K562 (cell line): ENCODE data around the gene ZNF26. TPM values are rescaled to one million over a fixed set of nuclear protein-coding genes. Genes with fewer than 3 reads are reported as not detected.

Source experiments
- ATAC-seq: fragments of 200-7000 bp; cut with Tn5 transposase; 3 replicates; pipeline ENCODE4 v1.9.1; 2020; ENCODE audit warnings: moderate library complexity
- BruUV-seq: library from RNA; stranded (reverse); fragments of 400-500 nt; replicated peaks from 2 replicates; lab custom pipeline; 2021; lab: Mats Ljungman, UMichigan
- CTCF ChIA-PET: fragments of 300-600 bp; formaldehyde crosslinking; extraction: SDS; loops from one replicate; lab custom pipeline; 2021; ENCODE audit warnings: low intra/inter-chr PET ratio; lab: Yijun Ruan, JAX
- POLR2A ChIA-PET: fragments of 300-600, 350-650 bp; sonication (Branson Sonifier 250); formaldehyde crosslinking; extraction: SDS; loops from one replicate; lab custom pipeline; 2021; ENCODE audit warnings: antibody characterized with exemption, inconsistent platforms; lab: Yijun Ruan, JAX
- DNase-seq, 4 experiments: peaks; one replicate each; pipeline versions ENCODE4 v3.0.0 to v3.0.0-alpha.2; 2011 to 2018; ENCODE audit warnings: low spot score in 3 of 4, mixed read lengths in 3 of 4; ENCODE audit errors: extremely low read depth in 1 of 4
- FAIRE-seq: peaks from 2 replicates; lab custom pipeline; 2011; peaks lifted over from hg19 to GRCh38; lab: Jason Lieb, UNC
- H2AFZ ChIP-seq: 2 replicates; pipeline ENCODE4 v1.6.0; 2011; ENCODE audit warnings: low read depth, low read length, control low read depth, inconsistent platforms
- H3K27ac ChIP-seq: fragments of 200-600 bp; 3 replicates; pipeline ENCODE4 v1.8.0; 2011; ENCODE audit warnings: low read depth, mild to moderate bottlenecking, control low read depth, inconsistent platforms, low read length, moderate library complexity, mixed read lengths; ENCODE audit errors: extremely low read depth
- H3K27me3 ChIP-seq, 2 experiments: fragments of 300-600 bp in 1 of 2; 2 replicates in 1 of 2; 3 replicates in 1 of 2; pipeline versions ENCODE4 v1.6.0 to v1.8.0; 2011; ENCODE audit warnings: inconsistent platforms in 2 of 2, low read length in 2 of 2, mild to moderate bottlenecking in 1 of 2, mixed read lengths in 1 of 2, moderate library complexity in 1 of 2; ENCODE audit not compliant: control insufficient read depth in 2 of 2, insufficient read depth in 2 of 2
- H3K36me3 ChIP-seq: fragments of 300-600 bp; 3 replicates; pipeline ENCODE4 v1.8.0; 2011; ENCODE audit warnings: mild to moderate bottlenecking, low read length, inconsistent platforms; ENCODE audit not compliant: control insufficient read depth, insufficient read depth
- H3K4me1 ChIP-seq, 2 experiments: fragments of 200-600 bp in 1 of 2; replicated peaks in 1 of 2; 2 replicates in 1 of 2; 3 replicates in 1 of 2; pipeline versions ENCODE4 v1.5.1 to v1.8.0; 2011; ENCODE audit warnings: inconsistent platforms in 2 of 2, low read length in 2 of 2, mild to moderate bottlenecking in 1 of 2, mixed read lengths in 1 of 2, moderate library complexity in 1 of 2; ENCODE audit not compliant: control insufficient read depth in 2 of 2, insufficient read depth in 2 of 2
- H3K4me2 ChIP-seq: 2 replicates; pipeline ENCODE4 v1.6.1; 2011; ENCODE audit warnings: low read length, control low read depth, inconsistent platforms, mixed read lengths; ENCODE audit not compliant: insufficient read depth
- H3K4me3 ChIP-seq: fragments of 200-600 bp; sonication (generic), shearing (Covaris generic); 2 replicates; pipeline ENCODE4 v1.5.1; 2016; ENCODE audit warnings: control low read depth, inconsistent platforms
- H3K79me2 ChIP-seq: fragments of 200-600 bp; 3 replicates; pipeline ENCODE4 v1.8.0; 2011; ENCODE audit warnings: low read length, inconsistent platforms; ENCODE audit not compliant: control insufficient read depth, insufficient read depth
- H3K9ac ChIP-seq, 2 experiments: 2 replicates each; pipeline versions ENCODE4 v1.6.0 to v1.6.1; 2011; ENCODE audit warnings: low read depth in 2 of 2, low read length in 2 of 2, control low read depth in 1 of 2, inconsistent platforms in 1 of 2, mild to moderate bottlenecking in 1 of 2, mixed read lengths in 1 of 2; ENCODE audit not compliant: insufficient read depth in 1 of 2
- H3K9me1 ChIP-seq: one replicate; pipeline ENCODE4 v1.6.0; 2011; ENCODE audit warnings: inconsistent platforms, mild to moderate bottlenecking, low read length, moderate library complexity; ENCODE audit not compliant: control insufficient read depth, insufficient read depth
- H3K9me3 ChIP-seq: replicated peaks from 2 replicates; pipeline ENCODE4 v1.5.1; 2011; ENCODE audit warnings: low read depth, low read length, inconsistent platforms; ENCODE audit not compliant: control insufficient read depth, insufficient read depth
- H4K20me1 ChIP-seq: replicated peaks from 2 replicates; pipeline ENCODE4 v1.6.1; 2011; ENCODE audit warnings: low read length, inconsistent platforms, mixed read lengths; ENCODE audit not compliant: control insufficient read depth, insufficient read depth
- CSDE1 ChIP-seq, 2 experiments: fragments of 450-650 bp; IDR thresholded peaks; 2 replicates each; pipeline ENCODE4 v1.6.1; 2016; ENCODE audit warnings: mild to moderate bottlenecking in 1 of 2
- DMBX1 ChIP-seq: fragments of 250-450 bp; sonication (Bioruptor Pico); IDR thresholded peaks from 2 replicates; pipeline ENCODE4 v1.8.0; 2022; ENCODE audit warnings: inconsistent platforms, mild to moderate bottlenecking, moderate library complexity, borderline replicate concordance
- ETS2 ChIP-seq: IDR thresholded peaks from 2 replicates; pipeline ENCODE4 v1.6.1; 2016; ENCODE audit warnings: borderline replicate concordance, missing genetic modification characterization, mild to moderate bottlenecking, moderate library complexity, missing compliant biosample characterization; ENCODE audit not compliant: poor library complexity, severe bottlenecking
- ETV6 ChIP-seq, 3 experiments: fragments of 150-350 bp in 1 of 3; sonication (generic) in 1 of 3; formaldehyde crosslinking in 1 of 3; IDR thresholded peaks; 2 replicates each; pipeline versions ENCODE4 v1.6.1 to v1.8.0; 2014 to 2022; ENCODE audit warnings: borderline replicate concordance in 2 of 3, low read depth in 2 of 3, antibody characterized with exemption in 1 of 3, low read length in 1 of 3, mild to moderate bottlenecking in 1 of 3, missing genetic modification reagents in 1 of 3
- HCFC1 ChIP-seq: IDR thresholded peaks from 2 replicates; pipeline ENCODE4 v1.6.1; 2012; ENCODE audit warnings: low read depth, low read length, improper control_type of control experiment
- HMG20A ChIP-seq: fragments of 450-650 bp; formaldehyde crosslinking; conservative IDR thresholded peaks from 2 replicates; pipeline ENCODE4 v1.4.0; 2020; ENCODE audit warnings: mild to moderate bottlenecking, mixed read lengths
- L3MBTL2 ChIP-seq: fragments of 450-650 bp; IDR thresholded peaks from 2 replicates; pipeline ENCODE4 v1.6.1; 2016; ENCODE audit warnings: mild to moderate bottlenecking, moderate library complexity
- NELFE ChIP-seq: IDR thresholded peaks from 2 replicates; pipeline ENCODE4 v1.6.1; 2011; ENCODE audit warnings: mild to moderate bottlenecking; ENCODE audit not compliant: insufficient read depth, insufficient read length
- NKRF ChIP-seq: fragments of 450-650 bp; IDR thresholded peaks from 2 replicates; pipeline ENCODE4 v1.6.1; 2016; ENCODE audit warnings: borderline replicate concordance
- POLR2G ChIP-seq: fragments of 200-400 bp; formaldehyde crosslinking; IDR thresholded peaks from 2 replicates; pipeline ENCODE4 v1.6.1; 2017; ENCODE audit warnings: low read depth, mild to moderate bottlenecking, antibody characterized with exemption, low read length, moderate library complexity
- WGBS: fragments of 100-300 bp; shearing (Covaris generic); methylation state at CpG from one replicate; pipeline ENCODE4 v1.1.6; 2016; ENCODE audit warnings: low coverage, mixed read lengths; ENCODE audit not compliant: insufficient coverage; ENCODE audit errors: missing lambda C conversion rate; 5-methylcytosine and 5-hydroxymethylcytosine counted together
- in situ Hi-C: fragments of 300-500 bp; cut with MboI; formaldehyde crosslinking; loops from 4 replicates; pipeline ENCODE4 v1.15.0; 2018; ENCODE audit warnings: inconsistent platforms, mixed read lengths
- intact Hi-C: fragments of 100-400 bp; cut with micrococcal nuclease; formaldehyde crosslinking; loops from 2 replicates; pipeline ENCODE4 v1.14.2; 2022
- polyA plus RNA-seq, 8 experiments: library from polyadenylated mRNA; depleted of rRNA in 4 of 8; stranded (reverse) in 5 of 8; unstranded in 3 of 8; fragments of >200 nt; fragmentation: Nextera tagmentation in 2 of 8; fragmentation: Illumina TruSeq in 1 of 8; extraction: Ambion mirVana in 2 of 8; extraction: Trizol in 1 of 8; gene quantifications; 2 replicates each; pipeline versions ENCODE4 v1.2.1 to v1.2.3, GENCODE V29; 2011 to 2014; ENCODE audit warnings: inconsistent platforms in 1 of 8, missing spikeins in 1 of 8
- total RNA-seq, 7 experiments: library from RNA; depleted of rRNA in 6 of 7; stranded (reverse); fragments of >200 nt in 6 of 7; fragmentation: Illumina TruSeq in 2 of 7; extraction: Trizol in 2 of 7; gene quantifications; 2 replicates each; pipeline versions ENCODE4 v1.2.1 to v1.2.3, GENCODE V29; 2011 to 2021; ENCODE audit warnings: low replicate concordance in 1 of 7
- TF ChIP-seq, protein P1 (sequence below), 2 experiments: fragments of 450-650 bp; IDR thresholded peaks; 2 replicates each; pipeline ENCODE4 v1.6.1; 2018; ENCODE audit warnings: mild to moderate bottlenecking in 2 of 2, low read depth in 1 of 2; ENCODE audit not compliant: partially characterized antibody in 2 of 2
- TF ChIP-seq, protein P2 (sequence below): fragments of 250-450 bp; sonication (Bioruptor Pico); IDR thresholded peaks from 2 replicates; pipeline ENCODE4 v1.4.0; 2020

ZNF26 gene
- total and polyA plus RNA-seq, 9 of the 15 experiments (the other 6 are each of a cell fraction or from before 2014, with no cell fraction given), result 1.2 to 14.1 (median 8.0) TPM

DNA sequence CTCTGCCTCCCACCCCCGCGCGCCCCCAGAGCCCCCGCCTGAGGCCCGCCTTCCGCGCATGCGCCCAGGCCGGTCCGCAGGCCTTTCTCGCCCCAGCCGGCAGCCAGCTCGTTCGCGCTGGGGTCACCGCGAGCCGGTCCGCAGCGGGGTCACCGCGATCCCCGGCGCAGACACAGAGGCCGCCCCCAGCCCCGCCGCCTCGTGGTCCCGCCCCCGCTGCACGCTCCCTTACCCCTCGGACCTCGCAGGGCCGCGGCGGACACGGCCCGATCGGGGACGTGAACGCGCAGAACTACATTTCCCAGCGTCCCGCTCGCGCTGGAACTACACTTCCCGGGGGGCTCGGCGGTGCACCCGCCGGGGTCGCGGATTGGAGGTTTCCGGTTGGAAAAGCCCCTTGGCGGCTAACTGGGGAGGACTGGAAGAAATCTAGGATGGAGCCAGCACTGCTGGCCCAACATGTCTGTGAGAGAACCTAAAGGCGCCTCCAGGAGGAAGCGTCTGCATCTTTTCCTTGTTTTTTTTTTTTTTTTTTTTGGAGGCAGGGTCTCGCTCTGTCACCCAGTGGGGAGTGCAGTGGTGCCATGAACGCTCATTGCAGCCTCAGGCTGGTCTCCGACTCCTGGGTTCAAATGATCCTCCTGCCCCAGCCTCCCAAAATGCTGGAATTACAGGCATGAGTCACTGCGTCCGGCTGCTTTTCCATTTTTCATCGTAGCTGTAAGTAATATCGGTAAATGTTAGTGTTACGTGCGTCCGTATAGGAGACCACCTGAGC lies 30.0 kb upstream of the ZNF26 start, which contains the start of gene ZNF605:
Gene ZNF605 (minus strand): TSS at position 296 of the 778 bp plus-strand sequence. CDS start 10,671 bp downstream, outside the sequence.
- Histone ChIP-seq H3K27me3 (no peaks in the 10 kb centered on the region), H3K79me2 (no peaks in the 10 kb centered on the region), H4K20me1 (no peaks in the 10 kb centered on the region), H2AFZ (peak within 1 kb of the TSS; percentile 87), H3K4me2 (peak within 1 kb of the TSS; percentile 78), H3K36me3 (no peaks in the 10 kb centered on the region; the same call in 2 of the 3 replicates), H3K27ac (peak within 1 kb of the TSS; percentile 48; the same call in 2 of the 3 replicates), H3K9me1 (no peaks in the 10 kb centered on the region), H3K4me1 (peaks cover 2 to 3% of the 10 kb centered on the region in 2 experiments; a peak in 1 of 5 replicates), H3K9ac (no peak within 1 kb of the TSS; a peak in 1 of 4 replicates), H3K9me3 (peaks cover 11% of the 10 kb centered on the region), H3K4me3 (peak within 1 kb of the TSS; percentile 40)
- in situ Hi-C loops, result no loop called here
- intact Hi-C loops, result no loop called here
- WGBS, result 4% methylated on average over 38 of the region's 67 CpGs
- FAIRE-seq (no peak), ATAC-seq (peak; percentile 97), DNase-seq (peak; percentile 51 to 68 (median 60))
- ChIA-PET POLR2A (no interaction called here), CTCF (no interaction called here)
- BruUV-seq, result no TSS peak
- TF ChIP-seq HMG20A (CRISPR knock-in tag), result no peak
- peak; percentile 16; the same call in 1 of the 2 replicates for TF ChIP-seq DMBX1 (CRISPR knock-in tag)
- TF ChIP-seq POLR2G, result peak; percentile 49; the same call in 1 of the 2 replicates
- TF ChIP-seq, protein P1, sequence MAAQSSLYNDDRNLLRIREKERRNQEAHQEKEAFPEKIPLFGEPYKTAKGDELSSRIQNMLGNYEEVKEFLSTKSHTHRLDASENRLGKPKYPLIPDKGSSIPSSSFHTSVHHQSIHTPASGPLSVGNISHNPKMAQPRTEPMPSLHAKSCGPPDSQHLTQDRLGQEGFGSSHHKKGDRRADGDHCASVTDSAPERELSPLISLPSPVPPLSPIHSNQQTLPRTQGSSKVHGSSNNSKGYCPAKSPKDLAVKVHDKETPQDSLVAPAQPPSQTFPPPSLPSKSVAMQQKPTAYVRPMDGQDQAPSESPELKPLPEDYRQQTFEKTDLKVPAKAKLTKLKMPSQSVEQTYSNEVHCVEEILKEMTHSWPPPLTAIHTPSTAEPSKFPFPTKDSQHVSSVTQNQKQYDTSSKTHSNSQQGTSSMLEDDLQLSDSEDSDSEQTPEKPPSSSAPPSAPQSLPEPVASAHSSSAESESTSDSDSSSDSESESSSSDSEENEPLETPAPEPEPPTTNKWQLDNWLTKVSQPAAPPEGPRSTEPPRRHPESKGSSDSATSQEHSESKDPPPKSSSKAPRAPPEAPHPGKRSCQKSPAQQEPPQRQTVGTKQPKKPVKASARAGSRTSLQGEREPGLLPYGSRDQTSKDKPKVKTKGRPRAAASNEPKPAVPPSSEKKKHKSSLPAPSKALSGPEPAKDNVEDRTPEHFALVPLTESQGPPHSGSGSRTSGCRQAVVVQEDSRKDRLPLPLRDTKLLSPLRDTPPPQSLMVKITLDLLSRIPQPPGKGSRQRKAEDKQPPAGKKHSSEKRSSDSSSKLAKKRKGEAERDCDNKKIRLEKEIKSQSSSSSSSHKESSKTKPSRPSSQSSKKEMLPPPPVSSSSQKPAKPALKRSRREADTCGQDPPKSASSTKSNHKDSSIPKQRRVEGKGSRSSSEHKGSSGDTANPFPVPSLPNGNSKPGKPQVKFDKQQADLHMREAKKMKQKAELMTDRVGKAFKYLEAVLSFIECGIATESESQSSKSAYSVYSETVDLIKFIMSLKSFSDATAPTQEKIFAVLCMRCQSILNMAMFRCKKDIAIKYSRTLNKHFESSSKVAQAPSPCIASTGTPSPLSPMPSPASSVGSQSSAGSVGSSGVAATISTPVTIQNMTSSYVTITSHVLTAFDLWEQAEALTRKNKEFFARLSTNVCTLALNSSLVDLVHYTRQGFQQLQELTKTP (IDR thresholded peaks at IDR 0.05; ENCODE audit: low read depth in 1 of 2, partially characterized antibody in 2 of 2), result peak in 1 of 2 experiments; percentile 93
- TF ChIP-seq ETV6 (IDR thresholded peaks at IDR 0.05; ENCODE audit: borderline replicate concordance in 1 of 2, low read depth in 2 of 2, low read length in 1 of 2), result no peak
- TF ChIP-seq ETV6 (CRISPR knock-in tag; IDR thresholded peaks at IDR 0.05; ENCODE audit: borderline replicate concordance), result no peak
- TF ChIP-seq, protein P2, sequence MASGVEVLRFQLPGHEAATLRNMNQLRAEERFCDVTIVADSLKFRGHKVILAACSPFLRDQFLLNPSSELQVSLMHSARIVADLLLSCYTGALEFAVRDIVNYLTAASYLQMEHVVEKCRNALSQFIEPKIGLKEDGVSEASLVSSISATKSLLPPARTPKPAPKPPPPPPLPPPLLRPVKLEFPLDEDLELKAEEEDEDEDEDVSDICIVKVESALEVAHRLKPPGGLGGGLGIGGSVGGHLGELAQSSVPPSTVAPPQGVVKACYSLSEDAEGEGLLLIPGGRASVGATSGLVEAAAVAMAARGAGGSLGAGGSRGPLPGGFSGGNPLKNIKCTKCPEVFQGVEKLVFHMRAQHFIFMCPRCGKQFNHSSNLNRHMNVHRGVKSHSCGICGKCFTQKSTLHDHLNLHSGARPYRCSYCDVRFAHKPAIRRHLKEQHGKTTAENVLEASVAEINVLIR, result 0 out of 2 replicates have a peak, but pooled peaks have one; percentile 41
- 0 out of 2 replicates have a peak, but pooled peaks have one; percentile 13 for TF ChIP-seq L3MBTL2
- no peak for TF ChIP-seq NKRF
- TF ChIP-seq NELFE, result no peak
- TF ChIP-seq CSDE1 (IDR thresholded peaks at IDR 0.05), result no peak
- peak; percentile 87 for TF ChIP-seq HCFC1
- TF ChIP-seq ETS2 (tag), result no peak
